ENCODE data around the gene KCNG2. TPM values are rescaled to one million over a fixed set of nuclear protein-coding genes. Genes with fewer than 3 reads are reported as not detected.

Gene KCNG2
- total and polyA plus RNA-seq, 2 of the 8 experiments (the other 6 are each of a cell fraction or from before 2014, with no cell fraction given): 0.19 to 0.74 TPM

- Histone ChIP-seq H2AK5ac (ENCODE audit: low read depth, low read length) (no peak overlapping the region), H3K79me1 (ENCODE audit: low read depth, low read length) (peaks cover 4% of the 10 kb centered on the region; the same call in 1 of the 2 replicates), H3K56ac (replicated peaks; ENCODE audit: insufficient read length, low read depth, low read length) (no peak overlapping the region), H3K79me2 (ENCODE audit: control insufficient read depth in 1 of 2, insufficient read depth in 2 of 2, low read length in 2 of 2) (no peaks in the 10 kb centered on the region), H3K4ac (replicated peaks; ENCODE audit: insufficient read length, low read depth, low read length) (no peak overlapping the region), H3K9ac (replicated peaks in 1 of 4; ENCODE audit: extremely low read depth in 1 of 4, low read depth in 3 of 4, low read length in 3 of 4) (no peak overlapping the region), H2BK120ac (replicated peaks; ENCODE audit: low read depth, low read length) (no peak overlapping the region), H4K8ac (ENCODE audit: extremely low read depth, insufficient read depth, low read length) (no peak overlapping the region), H3K4me2 (ENCODE audit: insufficient read depth in 1 of 2, low read depth in 2 of 2, low read length in 2 of 2) (no peak overlapping the region), H4K20me1 (replicated peaks in 1 of 2; ENCODE audit: control insufficient read depth in 1 of 2, insufficient read depth in 2 of 2, low read length in 2 of 2) (peaks cover 0 to 5% of the 10 kb centered on the region in 2 experiments), H3K18ac (ENCODE audit: extremely low read depth, low read length) (no peak overlapping the region), H4K5ac (ENCODE audit: insufficient read length, low read depth, low read length) (no peak overlapping the region), H3K23me2 (ENCODE audit: low read depth, low read length) (peaks cover 8% of the 10 kb centered on the region), H3K4me1 (replicated peaks in 1 of 4; ENCODE audit: control insufficient read depth in 3 of 4, insufficient read depth in 4 of 4, low read length in 3 of 4) (peaks cover 0 to 5% (median 1%) of the 10 kb centered on the region in 4 experiments; a peak in 2 of 7 replicates), H2BK15ac (ENCODE audit: low read length) (no peak overlapping the region), H3K4me3 (ENCODE audit: extremely low read depth in 1 of 4, insufficient read depth in 2 of 4, low read depth in 3 of 4, low read length in 4 of 4) (no peak overlapping the region), H2AFZ (ENCODE audit: low read length) (no peak overlapping the region), H2BK20ac (ENCODE audit: low read length) (no peak overlapping the region), H2BK5ac (ENCODE audit: low read depth, low read length) (no peak overlapping the region), H4K91ac (replicated peaks; ENCODE audit: insufficient read length, low read length) (no peak overlapping the region), H3K9me3 (ENCODE audit: insufficient read depth in 2 of 2, low read depth in 1 of 2, low read length in 1 of 2) (no peaks in the 10 kb centered on the region; a peak in 1 of 4 replicates), H3K27me3 (replicated peaks in 1 of 4; ENCODE audit: control insufficient read depth in 3 of 4, extremely low read depth in 1 of 4, insufficient read depth in 3 of 4, low read length in 3 of 4) (peaks cover 19 to 44% (median 41%) of the 10 kb centered on the region in 4 experiments), H3K36me3 (ENCODE audit: control insufficient read depth in 2 of 4, insufficient read depth in 4 of 4, low read length in 3 of 4) (no peaks in the 10 kb centered on the region; a peak in 1 of 8 replicates), H3K27ac (ENCODE audit: low read depth, low read length) (no peak overlapping the region), H3K14ac (ENCODE audit: insufficient read length) (no peak overlapping the region), H3K23ac (ENCODE audit: insufficient read length) (no peak overlapping the region), H2BK12ac (ENCODE audit: low read depth, low read length) (no peak overlapping the region)
- no peak for FAIRE-seq
- ChIA-PET POLR2A (ENCODE audit: partially characterized antibody) (no interaction called here), CTCF (ENCODE audit: partially characterized antibody) (no interaction called here)
- WGBS, 2 experiments (ENCODE audit: extremely low coverage in 1 of 2, insufficient coverage in 1 of 2, insufficient read length in 1 of 2, insufficient replicate concordance in 2 of 2, low coverage in 1 of 2, low lambda C conversion rate in 2 of 2, missing lambda C conversion rate in 1 of 2): 88% methylated on average over 10 of the region's 14 CpGs; no CpG with 5 or more reads in 1 of the 2 experiments
- DNase-seq (ENCODE audit: low read depth in 1 of 2, low spot score in 2 of 2): peak in 1 of 2 experiments; percentile 26
Observed at GRCh38 chr18:79786304-79786703, 11.4 kb upstream of the KCNG2 start.

All from H1 (cell line).